Stimulated activated naive CD4-positive, alpha-beta T cell (primary cell): ENCODE results near the gene CEPT1.

Experiments
- DNase-seq, 6 experiments: peaks; one replicate each; lab custom pipeline; 2025; lab: John Stamatoyannopoulos, UW

CEPT1 gene

GRCh38 chr1:111192658-111193519 lies 52.9 kb downstream of the CEPT1 start:
- DNase-seq, result no peak

GRCh38 chr1:111193712-111194480 lies 53.9 kb downstream of the CEPT1 start:
- DNase-seq, result no peak

DNA sequence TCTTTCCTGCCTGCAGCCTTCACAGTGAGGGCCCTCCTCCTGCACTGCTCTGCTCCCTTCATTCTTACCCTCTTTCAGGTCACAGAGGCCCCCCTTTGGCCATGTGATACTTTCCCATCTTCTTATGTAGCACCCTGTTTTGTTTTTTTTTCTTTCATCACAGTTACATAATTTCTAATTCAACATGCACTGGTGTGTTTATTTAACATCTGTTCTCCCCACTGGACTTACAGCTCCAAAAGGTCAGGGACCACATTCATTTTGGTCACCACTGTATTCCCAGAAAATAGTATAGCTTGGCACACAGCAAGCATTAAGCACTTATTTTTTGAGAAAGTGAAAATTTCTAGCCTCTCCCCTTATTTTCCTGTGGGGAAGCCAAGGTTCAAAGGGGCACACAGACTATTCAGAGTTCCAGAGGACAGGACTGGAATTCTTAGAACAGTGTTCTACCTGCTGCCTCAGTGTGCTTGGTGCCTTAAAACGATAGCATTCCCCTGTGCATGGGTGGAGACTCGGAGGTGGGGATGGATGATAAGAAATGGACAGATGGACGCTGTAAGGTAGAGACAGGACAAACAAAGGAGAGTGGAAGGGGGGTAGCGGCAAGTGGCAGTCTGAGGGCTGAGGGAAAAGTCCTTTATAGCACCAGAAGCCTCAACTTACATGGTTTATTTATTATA lies 55.1 kb downstream of the CEPT1 start:
- DNase-seq, result no peak

- no peak for DNase-seq
Measured at GRCh38 chr1:111196213-111196612, 56.2 kb downstream of the CEPT1 start.

- peak; percentile 27 to 75 (median 68) for DNase-seq
Measured at GRCh38 chr1:111197598-111198284, 57.7 kb downstream of the CEPT1 start.

DNA sequence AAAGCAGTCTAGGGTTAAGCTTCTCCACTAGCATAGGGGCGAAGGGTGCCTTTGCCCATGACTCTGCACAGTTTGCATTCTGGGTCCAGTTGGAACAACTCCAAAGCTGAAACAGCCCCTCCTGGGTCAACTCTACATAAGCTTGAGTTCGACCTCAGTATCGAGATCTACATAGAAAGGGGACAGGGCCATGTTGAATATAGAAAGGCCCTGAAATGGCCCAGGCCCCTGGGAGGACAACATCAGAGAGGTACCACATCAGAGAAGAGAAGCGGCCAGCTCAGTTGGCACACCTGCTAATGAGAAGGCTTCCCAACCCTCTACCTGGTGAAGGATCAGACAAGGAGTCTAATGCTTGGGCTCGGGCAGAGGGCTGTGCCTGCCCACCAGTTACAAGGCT lies 58.8 kb downstream of the CEPT1 start:
- DNase-seq, result no peak

GRCh38 chr1:111199329-111199728 lies 59.3 kb downstream of the CEPT1 start:
- peak in 1 of 6 experiments; percentile 7 for DNase-seq

GRCh38 chr1:111199881-111200801 lies 60.1 kb downstream of the CEPT1 start, which contains the start of gene DENND2D:
TSS of gene DENND2D (minus strand) at chr1:111200646. CDS start at chr1:111200459, 187 bp downstream.
- DNase-seq, result peak; percentile 18 to 53 (median 37)

GRCh38 chr1:111200802-111201161 lies 60.8 kb downstream of the CEPT1 start:
- DNase-seq, result no peak

DNA sequence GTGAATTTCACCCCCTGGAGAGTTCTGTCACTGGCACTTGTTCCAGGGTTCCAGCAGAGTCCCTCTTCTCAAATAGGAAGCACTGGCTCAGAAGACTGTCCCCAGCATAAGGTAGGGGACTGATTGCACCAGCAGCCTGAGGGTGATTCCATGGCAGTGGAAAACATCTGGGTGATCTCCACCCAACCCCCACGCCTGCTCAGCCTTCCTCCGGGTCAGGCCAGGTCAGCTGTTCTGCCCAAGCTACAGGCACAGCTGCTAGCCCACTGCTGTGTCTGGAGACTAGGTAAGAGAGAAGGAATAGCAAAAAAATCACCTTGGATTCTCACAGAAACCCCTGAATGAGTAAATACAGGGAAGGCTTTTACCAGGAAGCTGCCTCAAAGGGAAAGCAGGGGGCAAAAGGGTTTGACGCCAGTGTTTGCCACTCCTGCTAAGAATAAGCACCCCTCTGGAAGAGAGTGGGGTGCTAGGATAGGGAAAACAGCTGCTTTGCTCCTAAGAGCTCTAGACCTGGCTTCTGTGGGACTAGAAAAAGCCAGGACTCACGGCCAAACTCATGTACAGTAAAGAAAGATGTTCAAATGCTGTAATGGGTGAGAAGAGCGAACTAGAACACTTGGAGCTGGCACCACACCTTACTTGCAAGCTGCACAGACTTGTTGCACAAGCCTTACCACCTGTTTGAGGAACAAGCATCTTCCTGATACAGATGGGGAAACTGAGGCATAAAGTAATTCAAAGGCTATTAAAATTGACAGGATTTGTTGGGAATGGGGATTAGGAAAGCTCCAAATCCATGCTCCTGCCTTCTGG lies 61.5 kb downstream of the CEPT1 start:
- peak in 1 of 6 experiments; percentile 29 for DNase-seq

DNA sequence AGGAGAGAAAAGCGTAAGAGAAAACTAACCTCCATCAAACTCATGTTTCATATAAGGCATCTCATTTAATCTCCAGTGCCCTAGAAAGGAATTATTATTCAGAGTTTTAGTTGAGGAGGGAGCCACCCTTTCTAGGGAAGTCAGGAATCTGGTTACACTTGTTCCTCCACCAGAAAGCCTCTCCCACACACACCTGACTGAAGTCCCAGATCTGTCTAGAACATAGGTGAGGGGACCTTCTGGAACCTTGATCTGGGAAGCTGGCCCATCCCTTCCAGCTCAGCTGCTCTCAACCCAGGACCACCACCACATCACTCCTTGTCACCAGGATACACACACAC lies 62.3 kb downstream of the CEPT1 start:
- no peak for DNase-seq

- no peak for DNase-seq
Measured at GRCh38 chr1:111202707-111203623, 62.9 kb downstream of the CEPT1 start.

DNA sequence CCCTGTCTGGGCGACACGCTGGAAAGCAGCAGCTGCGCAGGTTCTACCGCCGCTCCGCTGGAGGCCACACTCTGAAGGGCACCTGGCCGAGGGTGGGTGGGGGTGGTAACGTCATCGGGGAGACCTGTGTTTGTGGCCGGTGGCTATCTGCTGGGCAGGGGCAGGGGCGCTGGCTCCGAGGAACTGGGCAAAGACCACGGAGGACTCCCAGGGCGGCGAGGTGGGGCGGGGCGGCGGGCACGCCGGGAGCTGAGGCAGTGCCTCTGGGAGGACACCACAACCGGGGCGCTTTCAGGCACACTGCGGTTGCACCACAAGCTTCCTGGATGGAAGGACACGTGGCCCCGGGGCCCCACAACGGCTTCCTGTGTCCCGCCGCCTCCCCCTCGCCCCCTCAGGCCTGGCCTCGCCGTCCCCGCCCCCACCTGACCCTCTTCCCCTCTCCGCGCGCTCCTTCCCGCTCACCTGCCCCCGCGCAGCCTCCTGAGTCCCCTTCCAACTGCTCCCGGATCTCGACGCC lies 63.7 kb downstream of the CEPT1 start:
- DNase-seq, result peak; percentile 66 to 81 (median 74)

- DNase-seq, result peak; percentile 50 to 75 (median 67)
Measured at GRCh38 chr1:111204201-111204982, 64.4 kb downstream of the CEPT1 start.

DNA sequence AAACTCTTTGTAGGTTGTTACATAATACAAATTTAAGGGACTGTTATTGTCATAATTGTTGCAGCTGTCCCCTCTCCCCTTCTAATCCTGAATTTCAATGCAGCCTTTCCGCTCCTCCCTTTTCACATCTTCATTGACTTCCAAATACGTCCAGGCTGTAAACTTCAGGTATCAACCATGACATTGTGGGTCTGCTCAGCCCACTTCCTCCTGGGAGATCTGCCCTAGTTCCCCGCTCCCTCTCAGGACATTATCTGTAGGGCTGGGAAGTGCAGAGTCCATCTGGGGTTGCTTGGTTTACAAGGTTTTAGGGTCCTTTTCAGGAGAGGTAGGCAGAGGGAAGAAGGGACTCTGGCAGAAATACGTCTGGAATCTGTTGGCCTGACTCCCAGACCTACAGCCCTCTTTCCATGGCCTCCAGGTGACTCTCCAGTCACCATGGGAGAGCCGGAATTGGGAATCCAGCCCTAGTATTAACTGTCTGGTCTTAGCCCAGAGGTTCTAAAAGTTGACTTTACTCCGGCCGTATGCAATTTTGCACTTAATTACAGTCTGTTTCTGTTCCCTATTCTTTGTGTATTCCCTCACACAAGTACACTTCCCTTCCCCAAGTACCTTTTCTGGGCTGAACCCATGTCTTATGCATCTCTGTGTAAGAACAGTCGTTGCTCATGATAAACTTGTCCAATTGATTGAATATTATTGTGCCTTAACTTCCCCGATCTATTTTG lies 65.1 kb downstream of the CEPT1 start:
- DNase-seq, result peak in 1 of 6 experiments; percentile 12

- DNase-seq, result no peak
Measured at GRCh38 chr1:111205714-111206050, 65.7 kb downstream of the CEPT1 start.

- DNase-seq, result no peak
Measured at GRCh38 chr1:111208921-111209320, 68.9 kb downstream of the CEPT1 start.
